HEK293T (cell line): ENCODE data around the gene ATP2B2.

Source experiments
- BHLHE40 ChIP-seq: fragments of 450-650 bp; IDR thresholded peaks from 2 replicates; pipeline ENCODE4 v1.6.1; 2016; ENCODE audit warnings: mild to moderate bottlenecking, moderate library complexity, borderline replicate concordance
- FOXM1 ChIP-seq: fragments of 450-650 bp; IDR thresholded peaks from 2 replicates; pipeline ENCODE4 v1.6.1; 2017; ENCODE audit warnings: mild to moderate bottlenecking, borderline replicate concordance
- LEF1 ChIP-seq: fragments of 450-650 bp; IDR thresholded peaks from 2 replicates; pipeline ENCODE4 v1.6.1; 2017; ENCODE audit warnings: mild to moderate bottlenecking, borderline replicate concordance
- NFRKB ChIP-seq: fragments of 450-650 bp; IDR thresholded peaks from 2 replicates; pipeline ENCODE4 v1.6.1; 2016; ENCODE audit warnings: mild to moderate bottlenecking, moderate library complexity
- SP1 ChIP-seq: fragments of 450-650 bp; IDR thresholded peaks from 2 replicates; pipeline ENCODE4 v1.6.1; 2017
- SUZ12 ChIP-seq: fragments of 450-650 bp; IDR thresholded peaks from 2 replicates; pipeline ENCODE4 v1.6.1; 2016; ENCODE audit warnings: mild to moderate bottlenecking
- TARDBP ChIP-seq: fragments of 450-650 bp; IDR thresholded peaks from 2 replicates; pipeline ENCODE4 v1.6.1; 2016

- no peak for TF ChIP-seq BHLHE40
- TF ChIP-seq LEF1, result no peak
- no peak for TF ChIP-seq NFRKB
- TF ChIP-seq SUZ12, result no peak
- TF ChIP-seq TARDBP, result no peak
- no peak for TF ChIP-seq FOXM1
- no peak for TF ChIP-seq SP1
Observed at GRCh38 chr3:10530241-10530640, 24.9 kb upstream of the ATP2B2 start.
